NCI-H128 (cell line): ENCODE results near the gene SCARB2.

Experiments used
- DNase-seq: peaks from one replicate; lab custom pipeline; 2025; ENCODE audit not compliant: unreplicated experiment; lab: John Stamatoyannopoulos, UW

Gene SCARB2

GRCh38 chr4:76199664-76200211, 13.9 kb downstream of the SCARB2 start:
- no peak for DNase-seq

GRCh38 chr4:76198411-76199237, 15.0 kb downstream of the SCARB2 start:
- DNase-seq, result peak; percentile 52

- DNase-seq, result peak; percentile 81
These were observed 15.6 kb downstream of the SCARB2 start for GRCh38 chr4:76197971-76198410.

- DNase-seq, result no peak
These were observed 16.4 kb downstream of the SCARB2 start for GRCh38 chr4:76197031-76197743.

- no peak for DNase-seq
These were observed 17.2 kb downstream of the SCARB2 start for GRCh38 chr4:76196376-76196775.

GRCh38 chr4:76195326-76195725, 18.3 kb downstream of the SCARB2 start:
- no peak for DNase-seq

GRCh38 chr4:76194325-76194724, 19.3 kb downstream of the SCARB2 start:
- DNase-seq, result no peak

GRCh38 chr4:76192236-76192635, 21.4 kb downstream of the SCARB2 start:
- no peak for DNase-seq

GRCh38 chr4:76188557-76188956, 25.1 kb downstream of the SCARB2 start:
- DNase-seq, result no peak

GRCh38 chr4:76188149-76188548, 25.5 kb downstream of the SCARB2 start:
- DNase-seq, result no peak

GRCh38 chr4:76187152-76187551, 26.5 kb downstream of the SCARB2 start:
- DNase-seq, result no peak

GRCh38 chr4:76182463-76182862, 31.2 kb downstream of the SCARB2 start:
- DNase-seq, result no peak

- DNase-seq, result peak; percentile 51
These were observed 34.0 kb downstream of the SCARB2 start for GRCh38 chr4:76179398-76180318.

GRCh38 chr4:76178296-76178695, 35.3 kb downstream of the SCARB2 start:
- no peak for DNase-seq

GRCh38 chr4:76177709-76178108, 35.9 kb downstream of the SCARB2 start:
- DNase-seq, result no peak

GRCh38 chr4:76175336-76175735, 38.3 kb downstream of the SCARB2 start:
- no peak for DNase-seq

- no peak for DNase-seq
These were observed 39.4 kb downstream of the SCARB2 start for GRCh38 chr4:76174216-76174615.

GRCh38 chr4:76168688-76169087, 44.9 kb downstream of the SCARB2 start:
- DNase-seq, result no peak

GRCh38 chr4:76166480-76166879, 47.1 kb downstream of the SCARB2 start:
- DNase-seq, result no peak

GRCh38 chr4:76160355-76160754, 53.3 kb downstream of the SCARB2 start:
- no peak for DNase-seq

- no peak for DNase-seq
These were observed 57.0 kb downstream of the SCARB2 start for GRCh38 chr4:76156635-76157034.
